ENCODE measurements around the gene DEFB123. TPM values are rescaled to one million over a fixed set of nuclear protein-coding genes. Genes with fewer than 3 reads are reported as not detected.
"Not testable (repeated sequence)": the region's sequence is repeated elsewhere in the genome, so short reads cannot be mapped to it uniquely, and the experiment has no call there.

DEFB123 gene
- total RNA-seq, 1 experiment from 2014 or later: not detected

DNA sequence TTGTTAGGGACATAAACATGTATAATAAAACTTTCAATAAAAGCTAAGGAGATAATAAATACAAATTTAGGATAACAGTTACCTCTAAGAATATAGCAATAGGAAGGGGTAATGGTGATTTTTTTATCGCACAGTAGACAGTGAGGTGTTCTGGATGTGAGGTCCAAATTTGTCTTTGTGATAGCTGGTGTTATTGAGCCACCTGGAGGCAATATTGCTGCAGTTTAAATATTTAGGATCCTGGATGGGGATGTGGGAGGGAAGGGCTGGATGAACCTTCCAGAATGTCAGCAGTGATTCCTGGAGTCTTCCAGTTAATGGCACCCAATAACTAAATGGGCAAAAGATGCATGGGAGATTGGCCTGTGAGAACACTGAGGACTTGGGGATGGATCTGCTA is 13.9 kb downstream of the DEFB123 start:
- no peaks in the 10 kb centered on the region for H3K36me3 ChIP-seq (ENCODE audit: insufficient read depth, low read length, poor library complexity, severe bottlenecking)
- H3K27me3 ChIP-seq (replicated peaks; ENCODE audit: insufficient read depth, low read depth, low read length, poor library complexity): peaks cover 4% of the 10 kb centered on the region
- ChIA-PET CTCF (no interaction called here), POLR2A (ENCODE audit: low non-redundant PET) (interaction anchor here (1.0 kb wide), 1 partner anchor 693 kb away, joined by 3 read pairs; no protein-coding TSS in a partner anchor)
- no peak for DNase-seq (ENCODE audit: low spot score)
- no peaks in the 10 kb centered on the region for H3K4me1 ChIP-seq (ENCODE audit: insufficient read depth, low read length, poor library complexity, severe bottlenecking)
- TF ChIP-seq, protein P1, sequence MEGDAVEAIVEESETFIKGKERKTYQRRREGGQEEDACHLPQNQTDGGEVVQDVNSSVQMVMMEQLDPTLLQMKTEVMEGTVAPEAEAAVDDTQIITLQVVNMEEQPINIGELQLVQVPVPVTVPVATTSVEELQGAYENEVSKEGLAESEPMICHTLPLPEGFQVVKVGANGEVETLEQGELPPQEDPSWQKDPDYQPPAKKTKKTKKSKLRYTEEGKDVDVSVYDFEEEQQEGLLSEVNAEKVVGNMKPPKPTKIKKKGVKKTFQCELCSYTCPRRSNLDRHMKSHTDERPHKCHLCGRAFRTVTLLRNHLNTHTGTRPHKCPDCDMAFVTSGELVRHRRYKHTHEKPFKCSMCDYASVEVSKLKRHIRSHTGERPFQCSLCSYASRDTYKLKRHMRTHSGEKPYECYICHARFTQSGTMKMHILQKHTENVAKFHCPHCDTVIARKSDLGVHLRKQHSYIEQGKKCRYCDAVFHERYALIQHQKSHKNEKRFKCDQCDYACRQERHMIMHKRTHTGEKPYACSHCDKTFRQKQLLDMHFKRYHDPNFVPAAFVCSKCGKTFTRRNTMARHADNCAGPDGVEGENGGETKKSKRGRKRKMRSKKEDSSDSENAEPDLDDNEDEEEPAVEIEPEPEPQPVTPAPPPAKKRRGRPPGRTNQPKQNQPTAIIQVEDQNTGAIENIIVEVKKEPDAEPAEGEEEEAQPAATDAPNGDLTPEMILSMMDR (conservative IDR thresholded peaks at IDR 0.05; ENCODE audit: low read depth, low read length): no peak
- TF ChIP-seq EZH2 (IDR thresholded peaks at IDR 0.05; ENCODE audit: borderline replicate concordance, low read depth, low read length, poor library complexity, severe bottlenecking): no peak
- no peaks in the 10 kb centered on the region for H3K9me3 ChIP-seq (ENCODE audit: low read depth, low read length, poor library complexity, severe bottlenecking)
- no peak overlapping the region for H3K27ac ChIP-seq (ENCODE audit: low read depth, low read length, poor library complexity, severe bottlenecking)
- intact Hi-C loops (cut with micrococcal nuclease; ENCODE audit: unreplicated experiment): no loop called here
- BruUV-seq (replicated peaks): no TSS peak
- no peak overlapping the region for H3K4me3 ChIP-seq (ENCODE audit: low read depth, low read length, poor library complexity, severe bottlenecking)

DNA sequence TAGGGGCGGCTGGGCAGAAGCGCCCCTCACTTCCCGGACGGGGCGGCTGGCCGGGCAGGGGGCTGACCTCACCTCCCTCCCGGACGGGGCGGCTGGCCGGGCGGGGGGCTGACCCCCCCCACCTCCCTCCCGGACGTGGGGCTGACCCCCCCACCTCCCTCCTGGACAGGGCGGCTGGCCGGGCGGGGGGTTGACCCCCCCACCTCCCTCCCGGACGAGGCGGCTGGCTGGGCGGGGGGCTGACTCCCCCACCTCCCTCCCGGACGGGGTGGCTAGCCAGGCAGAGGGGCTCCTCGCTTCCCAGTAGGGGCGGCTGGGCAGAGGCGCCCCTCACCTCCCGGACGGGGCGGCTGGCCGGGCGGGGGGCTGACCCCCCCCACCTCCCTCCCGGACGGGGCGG is 30.5 kb downstream of the DEFB123 start:
- H3K27me3 ChIP-seq (replicated peaks; ENCODE audit: insufficient read depth, low read depth, low read length, poor library complexity): peaks cover 19% of the 10 kb centered on the region
- H3K36me3 ChIP-seq (ENCODE audit: insufficient read depth, low read length, poor library complexity, severe bottlenecking); H3K27ac ChIP-seq (ENCODE audit: low read depth, low read length, poor library complexity, severe bottlenecking); H3K4me1 ChIP-seq (ENCODE audit: insufficient read depth, low read length, poor library complexity, severe bottlenecking); POLR2A ChIA-PET (ENCODE audit: low non-redundant PET); CTCF ChIA-PET; BruUV-seq (replicated peaks); H3K4me3 ChIP-seq (ENCODE audit: low read depth, low read length, poor library complexity, severe bottlenecking); H3K9me3 ChIP-seq (ENCODE audit: low read depth, low read length, poor library complexity, severe bottlenecking); DNase-seq (ENCODE audit: low spot score); intact Hi-C loops (cut with micrococcal nuclease; ENCODE audit: unreplicated experiment): not testable (repeated sequence)

DNA sequence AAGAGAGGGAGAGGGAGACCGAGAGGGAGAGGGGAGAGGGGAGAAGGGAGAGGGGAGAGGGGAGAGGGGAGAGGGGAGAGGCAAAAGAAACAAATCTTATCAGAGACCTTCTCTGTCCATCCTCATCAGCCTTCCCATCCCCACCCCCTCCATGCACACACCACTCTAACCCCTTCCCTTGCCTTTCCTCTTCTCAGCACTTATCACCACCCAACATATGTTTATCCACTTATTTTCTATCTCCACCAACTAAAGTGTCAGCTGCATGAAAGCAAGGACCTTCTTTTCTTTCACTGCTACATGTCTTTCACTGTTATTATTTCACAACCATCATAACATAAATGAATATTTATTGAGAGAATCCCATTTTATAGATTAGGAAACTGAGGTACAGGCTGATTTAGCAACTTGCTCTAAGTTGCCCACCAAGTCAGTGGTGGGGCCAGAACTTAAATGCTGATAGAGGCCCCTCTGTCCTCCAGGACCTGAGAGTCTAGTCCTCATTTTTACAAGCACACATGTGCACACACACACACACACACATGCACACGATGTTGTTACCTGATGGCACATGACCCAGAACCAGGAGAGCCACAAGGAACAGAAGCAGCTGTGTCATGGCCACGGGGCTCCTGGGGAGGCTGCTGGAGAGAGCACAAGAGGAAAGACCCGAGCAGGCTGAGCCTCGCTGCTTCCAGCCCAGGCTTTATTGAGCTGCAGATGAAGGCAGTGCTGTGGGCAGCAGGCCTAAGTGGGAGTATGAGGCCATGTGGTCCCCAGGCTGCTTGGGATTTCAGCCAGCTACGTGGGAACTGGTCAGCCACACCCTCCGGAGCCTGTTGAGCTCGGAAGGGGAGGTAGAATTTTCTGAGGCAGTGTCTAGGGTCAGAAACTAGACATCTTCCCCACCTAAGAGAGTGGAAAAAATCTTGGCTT is 32.2 kb downstream of the DEFB123 start:
- Histone ChIP-seq H3K27ac (ENCODE audit: low read depth, low read length, poor library complexity, severe bottlenecking) (no peak overlapping the region), H3K27me3 (replicated peaks; ENCODE audit: insufficient read depth, low read depth, low read length, poor library complexity) (peaks cover 36% of the 10 kb centered on the region), H3K36me3 (ENCODE audit: insufficient read depth, low read length, poor library complexity, severe bottlenecking) (no peaks in the 10 kb centered on the region), H3K9me3 (ENCODE audit: low read depth, low read length, poor library complexity, severe bottlenecking) (no peaks in the 10 kb centered on the region), H3K4me1 (ENCODE audit: insufficient read depth, low read length, poor library complexity, severe bottlenecking) (no peaks in the 10 kb centered on the region), H3K4me3 (ENCODE audit: low read depth, low read length, poor library complexity, severe bottlenecking) (no peak overlapping the region)
- DNase-seq (ENCODE audit: low spot score): no peak
- POLR2A ChIA-PET (ENCODE audit: low non-redundant PET): interaction anchor here (0.7 kb wide), 1 partner anchor 160 kb away, joined by 10 read pairs; no protein-coding TSS in a partner anchor
- CTCF ChIA-PET: interaction anchor here (0.7 kb wide), 1 partner anchor 130 kb away, joined by 3 read pairs; no protein-coding TSS in a partner anchor
- TF ChIP-seq EZH2 (IDR thresholded peaks at IDR 0.05; ENCODE audit: borderline replicate concordance, low read depth, low read length, poor library complexity, severe bottlenecking): no peak
- TF ChIP-seq, protein P1 (conservative IDR thresholded peaks at IDR 0.05; ENCODE audit: low read depth, low read length): no peak
- intact Hi-C loops (cut with micrococcal nuclease; ENCODE audit: unreplicated experiment): no loop called here
- BruUV-seq (replicated peaks): no TSS peak
